ENCODE data around the gene GARRE1.
A peak's percentile ranks its signal among the peaks of the same experiment; 100 is the strongest.

The GARRE1 gene

GRCh38 chr19:34230820-34231219 is 23.5 kb upstream of the GARRE1 start:
- DNase-seq, result no peak
- Histone ChIP-seq H3K4me3 (ENCODE audit: control insufficient read depth in 1 of 7, extremely low read depth in 1 of 7, insufficient read depth in 4 of 7, low read depth in 2 of 7, low read length in 6 of 7) (no peak overlapping the region), H3K27me3 (replicated peaks in 2 of 5; ENCODE audit: control insufficient read depth in 4 of 5, insufficient read depth in 5 of 5, low read length in 4 of 5) (no peaks in the 10 kb centered on the region), H3K36me3 (ENCODE audit: control insufficient read depth in 4 of 4, insufficient read depth in 4 of 4, low read length in 3 of 4) (peaks cover 16 to 47% (median 28%) of the 10 kb centered on the region in 4 experiments), H3K9me3 (ENCODE audit: control extremely low read depth in 1 of 5, control insufficient read depth in 4 of 5, insufficient read depth in 2 of 5, low read depth in 1 of 5, low read length in 4 of 5) (no peaks in the 10 kb centered on the region), H3K27ac (ENCODE audit: insufficient read depth in 1 of 2, low read depth in 1 of 2, low read length in 2 of 2, poor library complexity in 1 of 2, severe bottlenecking in 2 of 2) (no peak overlapping the region), H3K4me1 (ENCODE audit: control extremely low read depth in 1 of 4, control insufficient read depth in 4 of 4, insufficient read depth in 4 of 4, low read length in 3 of 4) (peaks cover 0 to 17% (median 12%) of the 10 kb centered on the region in 4 experiments)
- ChIA-PET CTCF (interaction anchor here (1.4 kb wide), 1 partner anchor 10 kb away, joined by 3 read pairs; no protein-coding TSS in a partner anchor), POLR2A (no interaction called here)
- 94% methylated on average over 10 of the region's 10 CpGs for WGBS (ENCODE audit: insufficient coverage)

GRCh38 chr19:34231439-34231838 is 22.9 kb upstream of the GARRE1 start:
- H3K36me3 ChIP-seq (ENCODE audit: control insufficient read depth in 4 of 4, insufficient read depth in 4 of 4, low read length in 3 of 4), result peaks cover 16 to 42% (median 25%) of the 10 kb centered on the region in 4 experiments
- CTCF ChIA-PET, result interaction anchor here (1.4 kb wide), 1 partner anchor 10 kb away, joined by 3 read pairs; no protein-coding TSS in a partner anchor
- H3K27ac ChIP-seq (ENCODE audit: insufficient read depth in 1 of 2, low read depth in 1 of 2, low read length in 2 of 2, poor library complexity in 1 of 2, severe bottlenecking in 2 of 2), result no peak overlapping the region
- no peak overlapping the region for H3K4me3 ChIP-seq (ENCODE audit: control insufficient read depth in 1 of 7, extremely low read depth in 1 of 7, insufficient read depth in 4 of 7, low read depth in 2 of 7, low read length in 6 of 7)
- DNase-seq, result no peak
- H3K4me1 ChIP-seq (ENCODE audit: control extremely low read depth in 1 of 4, control insufficient read depth in 4 of 4, insufficient read depth in 4 of 4, low read length in 3 of 4), result peaks cover 0 to 16% (median 10%) of the 10 kb centered on the region in 4 experiments
- H3K27me3 ChIP-seq (replicated peaks in 2 of 5; ENCODE audit: control insufficient read depth in 4 of 5, insufficient read depth in 5 of 5, low read length in 4 of 5), result no peaks in the 10 kb centered on the region
- H3K9me3 ChIP-seq (ENCODE audit: control extremely low read depth in 1 of 5, control insufficient read depth in 4 of 5, insufficient read depth in 2 of 5, low read depth in 1 of 5, low read length in 4 of 5), result no peaks in the 10 kb centered on the region
- POLR2A ChIA-PET, result no interaction called here
- WGBS (ENCODE audit: insufficient coverage), result 98% methylated on average over 4 of the region's 4 CpGs

- POLR2A ChIA-PET, result no interaction called here
- WGBS (ENCODE audit: insufficient coverage), result 19% methylated on average over 9 of the region's 11 CpGs
- H3K36me3 ChIP-seq (ENCODE audit: control insufficient read depth in 4 of 4, insufficient read depth in 4 of 4, low read length in 3 of 4), result peaks cover 14 to 31% (median 21%) of the 10 kb centered on the region in 4 experiments
- H3K4me1 ChIP-seq (ENCODE audit: control extremely low read depth in 1 of 4, control insufficient read depth in 4 of 4, insufficient read depth in 4 of 4, low read length in 3 of 4), result peaks cover 0 to 16% (median 10%) of the 10 kb centered on the region in 4 experiments
- DNase-seq, result peak in 2 of 3 donors; percentile 63 to 71
- CTCF ChIA-PET, result interaction anchor here (0.8 to 1.4 kb wide), 3 partner anchors 12 to 94 kb away, joined by 3 to 5 read pairs (median 3); no protein-coding TSS in a partner anchor
- H3K27ac ChIP-seq (ENCODE audit: insufficient read depth in 1 of 2, low read depth in 1 of 2, low read length in 2 of 2, poor library complexity in 1 of 2, severe bottlenecking in 2 of 2), result no peak overlapping the region
- H3K9me3 ChIP-seq (ENCODE audit: control extremely low read depth in 1 of 5, control insufficient read depth in 4 of 5, insufficient read depth in 2 of 5, low read depth in 1 of 5, low read length in 4 of 5), result no peaks in the 10 kb centered on the region
- H3K4me3 ChIP-seq (ENCODE audit: control insufficient read depth in 1 of 7, extremely low read depth in 1 of 7, insufficient read depth in 4 of 7, low read depth in 2 of 7, low read length in 6 of 7), result peak overlapping the region in 3 of 7 experiments; percentile 8 to 42 (median 38)
- H3K27me3 ChIP-seq (replicated peaks in 2 of 5; ENCODE audit: control insufficient read depth in 4 of 5, insufficient read depth in 5 of 5, low read length in 4 of 5), result no peaks in the 10 kb centered on the region
These were observed 21.5 kb upstream of the GARRE1 start for GRCh38 chr19:34232566-34233481.

GRCh38 chr19:34235425-34235940 is 18.9 kb upstream of the GARRE1 start:
- no peak overlapping the region for H3K4me3 ChIP-seq (ENCODE audit: control insufficient read depth in 1 of 7, extremely low read depth in 1 of 7, insufficient read depth in 4 of 7, low read depth in 2 of 7, low read length in 6 of 7)
- H3K27ac ChIP-seq (ENCODE audit: insufficient read depth in 1 of 2, low read depth in 1 of 2, low read length in 2 of 2, poor library complexity in 1 of 2, severe bottlenecking in 2 of 2), result no peak overlapping the region
- peaks cover 0 to 5% (median 4%) of the 10 kb centered on the region in 4 experiments for H3K36me3 ChIP-seq (ENCODE audit: control insufficient read depth in 4 of 4, insufficient read depth in 4 of 4, low read length in 3 of 4)
- ChIA-PET CTCF (interaction anchor here (1.0 to 1.9 kb wide), 3 partner anchors 9 to 131 kb away, joined by 3 to 4 read pairs (median 3); no protein-coding TSS in a partner anchor), POLR2A (no interaction called here)
- H3K4me1 ChIP-seq (ENCODE audit: control extremely low read depth in 1 of 4, control insufficient read depth in 4 of 4, insufficient read depth in 4 of 4, low read length in 3 of 4), result peaks cover 0 to 16% (median 10%) of the 10 kb centered on the region in 4 experiments
- H3K9me3 ChIP-seq (ENCODE audit: control extremely low read depth in 1 of 5, control insufficient read depth in 4 of 5, insufficient read depth in 2 of 5, low read depth in 1 of 5, low read length in 4 of 5), result no peaks in the 10 kb centered on the region
- DNase-seq, result no peak
- no CpG with 5 or more reads among the region's 2 CpGs for WGBS (ENCODE audit: insufficient coverage)
- H3K27me3 ChIP-seq (replicated peaks in 2 of 5; ENCODE audit: control insufficient read depth in 4 of 5, insufficient read depth in 5 of 5, low read length in 4 of 5), result no peaks in the 10 kb centered on the region

GRCh38 chr19:34236035-34236987 is 18.0 kb upstream of the GARRE1 start:
- ChIA-PET CTCF (interaction anchor here (1.9 kb wide), 1 partner anchor 11 kb away, joined by 4 read pairs; no protein-coding TSS in a partner anchor), POLR2A (interaction anchor here (1.6 kb wide), 1 partner anchor 11 kb away, joined by 7 read pairs; no protein-coding TSS in a partner anchor)
- Histone ChIP-seq H3K27me3 (replicated peaks in 2 of 5; ENCODE audit: control insufficient read depth in 4 of 5, insufficient read depth in 5 of 5, low read length in 4 of 5) (no peaks in the 10 kb centered on the region), H3K9me3 (ENCODE audit: control extremely low read depth in 1 of 5, control insufficient read depth in 4 of 5, insufficient read depth in 2 of 5, low read depth in 1 of 5, low read length in 4 of 5) (no peaks in the 10 kb centered on the region), H3K27ac (ENCODE audit: insufficient read depth in 1 of 2, low read depth in 1 of 2, low read length in 2 of 2, poor library complexity in 1 of 2, severe bottlenecking in 2 of 2) (no peak overlapping the region), H3K4me1 (ENCODE audit: control extremely low read depth in 1 of 4, control insufficient read depth in 4 of 4, insufficient read depth in 4 of 4, low read length in 3 of 4) (peaks cover 0 to 16% (median 10%) of the 10 kb centered on the region in 4 experiments), H3K4me3 (ENCODE audit: control insufficient read depth in 1 of 7, extremely low read depth in 1 of 7, insufficient read depth in 4 of 7, low read depth in 2 of 7, low read length in 6 of 7) (no peak overlapping the region), H3K36me3 (ENCODE audit: control insufficient read depth in 4 of 4, insufficient read depth in 4 of 4, low read length in 3 of 4) (no peaks in the 10 kb centered on the region)
- 98% methylated on average over 11 of the region's 18 CpGs for WGBS (ENCODE audit: insufficient coverage)
- DNase-seq, result no peak

GRCh38 chr19:34237283-34237682 is 17.1 kb upstream of the GARRE1 start:
- H3K27me3 ChIP-seq (replicated peaks in 2 of 5; ENCODE audit: control insufficient read depth in 4 of 5, insufficient read depth in 5 of 5, low read length in 4 of 5), result no peaks in the 10 kb centered on the region
- DNase-seq, result no peak
- H3K27ac ChIP-seq (ENCODE audit: insufficient read depth in 1 of 2, low read depth in 1 of 2, low read length in 2 of 2, poor library complexity in 1 of 2, severe bottlenecking in 2 of 2), result no peak overlapping the region
- CTCF ChIA-PET, result interaction anchor here (0.6 kb wide), 1 partner anchor 77 kb away, joined by 3 read pairs; no protein-coding TSS in a partner anchor
- POLR2A ChIA-PET, result interaction anchor here (1.6 kb wide), 1 partner anchor 12 kb away, joined by 7 read pairs; no protein-coding TSS in a partner anchor
- no peak overlapping the region for H3K4me3 ChIP-seq (ENCODE audit: control insufficient read depth in 1 of 7, extremely low read depth in 1 of 7, insufficient read depth in 4 of 7, low read depth in 2 of 7, low read length in 6 of 7)
- H3K36me3 ChIP-seq (ENCODE audit: control insufficient read depth in 4 of 4, insufficient read depth in 4 of 4, low read length in 3 of 4), result no peaks in the 10 kb centered on the region
- 100% methylated on average over 2 of the region's 3 CpGs for WGBS (ENCODE audit: insufficient coverage)
- peaks cover 0 to 15% (median 10%) of the 10 kb centered on the region in 4 experiments for H3K4me1 ChIP-seq (ENCODE audit: control extremely low read depth in 1 of 4, control insufficient read depth in 4 of 4, insufficient read depth in 4 of 4, low read length in 3 of 4)
- H3K9me3 ChIP-seq (ENCODE audit: control extremely low read depth in 1 of 5, control insufficient read depth in 4 of 5, insufficient read depth in 2 of 5, low read depth in 1 of 5, low read length in 4 of 5), result no peaks in the 10 kb centered on the region
